Skin of body (tissue), 2 donors: Measurements from ENCODE around the gene MLEC. TPM values are rescaled to one million over a fixed set of nuclear protein-coding genes. Genes with fewer than 3 reads are reported as not detected.
"Not testable (repeated sequence)": the region's sequence is repeated elsewhere in the genome, so short reads cannot be mapped to it uniquely, and the experiment has no call there.

ENCODE experiments used
- DNase-seq: peaks from one replicate; lab custom pipeline; 2025; lab: John Stamatoyannopoulos, UW
- total RNA-seq: library from RNA; depleted of rRNA; stranded (reverse); fragments of >200 nt; gene quantifications from one replicate; pipeline ENCODE4 v1.2.3, GENCODE V29; 2014

The MLEC gene
- total RNA-seq, 1 donor from 2014 or later: 53.9 TPM

DNA sequence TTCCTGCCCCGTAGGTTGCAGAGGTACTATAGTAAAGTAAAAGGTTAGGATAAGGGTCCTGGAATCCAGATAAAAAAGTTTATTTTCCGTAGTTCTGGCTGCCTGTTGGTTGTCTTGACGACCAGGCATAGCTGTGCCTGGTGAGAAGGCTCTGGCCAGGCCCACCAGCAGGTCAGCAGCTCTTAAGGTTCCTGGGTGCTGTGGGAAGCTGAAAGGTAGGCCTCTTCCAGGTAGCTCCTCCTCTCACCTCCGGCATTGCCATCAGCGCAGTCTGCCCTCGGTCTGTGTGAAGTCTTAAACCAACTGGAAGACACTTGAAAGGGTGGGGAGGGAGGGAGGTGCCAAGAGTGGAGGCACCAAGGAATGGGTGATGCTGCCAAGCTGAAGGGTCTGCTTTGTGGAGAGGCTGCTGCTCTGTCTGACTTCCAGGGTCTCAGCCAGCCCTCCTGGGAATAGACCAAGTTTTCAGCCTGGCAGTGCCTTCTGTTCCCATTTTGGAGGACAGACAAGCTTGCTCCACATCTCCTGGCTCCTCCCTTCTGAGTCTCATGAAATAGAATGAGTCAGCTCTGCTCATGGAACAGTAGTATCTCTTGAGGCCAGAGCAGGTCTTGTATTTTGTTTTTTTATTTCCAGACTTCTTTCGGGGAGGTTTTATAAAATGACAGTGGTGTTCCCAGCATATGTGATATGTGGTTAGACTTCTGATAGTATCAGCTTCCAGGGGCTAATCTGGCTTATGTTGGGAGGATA is 33.5 kb downstream of the MLEC start:
- no peak for DNase-seq

DNA sequence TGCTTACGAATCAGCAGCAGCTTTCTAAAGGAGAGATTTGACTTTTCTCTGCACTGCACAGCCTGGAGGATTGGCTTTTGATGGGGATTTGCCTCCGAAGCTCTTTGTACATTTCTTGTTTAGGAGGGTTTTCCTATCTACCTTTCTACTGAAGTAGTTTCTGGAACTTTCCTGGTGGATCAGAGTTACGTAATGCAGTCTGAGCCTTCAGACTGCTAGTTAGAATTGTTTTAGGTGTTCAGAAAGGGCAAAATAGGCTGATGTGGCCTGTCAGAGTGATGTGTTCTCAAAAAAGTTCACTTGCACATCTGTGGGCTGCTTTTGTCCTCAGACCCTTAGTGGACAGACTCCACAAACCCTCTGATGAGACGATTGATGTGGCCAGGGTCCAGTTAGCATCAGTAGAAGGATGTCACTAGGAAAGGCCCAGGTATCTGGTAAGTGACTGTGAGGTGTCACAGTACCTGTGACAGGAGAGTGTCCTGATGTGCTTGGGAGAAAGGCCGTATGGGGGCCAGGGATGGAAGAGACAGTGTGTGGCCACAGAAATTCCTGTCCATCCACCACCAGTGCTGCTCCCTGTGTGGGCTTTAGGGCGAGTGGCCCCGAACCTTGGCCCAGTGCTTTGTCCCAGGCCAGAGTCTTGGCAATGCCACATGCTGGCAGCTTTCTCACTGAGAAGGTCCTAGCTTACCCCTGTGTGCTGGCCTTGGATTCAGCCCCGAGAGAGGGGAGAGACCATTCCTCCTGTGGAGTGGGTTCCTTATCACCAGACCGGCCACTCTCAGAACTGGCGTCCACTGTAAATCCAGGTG is 34.2 kb downstream of the MLEC start:
- DNase-seq: no peak

- no peak for DNase-seq
Measured at GRCh38 chr12:120721866-120722265, 34.9 kb downstream of the MLEC start.

GRCh38 chr12:120722784-120723183 is 35.8 kb downstream of the MLEC start:
- DNase-seq: no peak

DNA sequence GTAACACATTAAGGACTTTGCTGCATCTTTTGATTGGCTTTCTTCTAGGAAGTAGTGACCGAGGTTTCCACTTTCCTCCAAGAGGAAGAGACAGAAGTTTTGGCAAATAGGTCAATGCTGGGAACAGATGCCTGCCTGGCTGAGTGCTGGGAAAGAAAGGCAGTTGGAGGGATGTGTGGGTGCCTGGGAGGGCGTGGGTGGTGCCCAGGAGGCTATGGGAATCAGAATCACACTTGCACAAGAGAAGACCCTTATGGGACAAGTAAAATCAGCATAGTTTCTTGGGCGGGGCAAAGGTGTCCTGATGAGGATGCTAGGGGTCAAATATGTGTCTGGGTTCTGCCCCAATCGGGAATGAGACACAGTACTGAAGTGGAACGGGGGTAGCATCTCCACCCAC is 37.8 kb downstream of the MLEC start:
- DNase-seq: no peak

DNA sequence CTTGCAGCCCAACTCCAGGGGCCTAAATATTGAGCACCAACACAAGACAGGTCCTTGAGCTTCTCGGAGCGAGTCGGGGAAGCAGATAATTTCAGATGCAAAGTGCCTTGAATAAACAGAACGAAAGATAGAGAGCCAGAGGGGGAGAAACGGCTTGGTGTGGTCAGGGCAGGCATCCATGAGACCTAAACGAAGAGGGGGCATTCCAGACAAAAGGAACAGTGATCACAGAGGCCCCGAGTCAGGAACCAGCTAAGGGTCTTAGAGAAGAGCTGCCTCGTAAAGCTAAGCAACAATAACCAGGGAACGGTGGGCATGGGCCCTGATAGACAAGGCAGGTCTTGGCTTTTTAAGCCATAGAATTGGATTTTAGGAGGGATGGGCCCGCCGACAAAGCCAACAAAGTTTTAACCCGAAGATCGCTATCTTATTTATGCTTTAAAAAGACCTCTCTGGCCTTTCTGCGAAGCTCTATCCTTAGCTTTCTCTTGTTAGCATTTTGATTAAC is 38.3 kb downstream of the MLEC start:
- DNase-seq: no peak

DNA sequence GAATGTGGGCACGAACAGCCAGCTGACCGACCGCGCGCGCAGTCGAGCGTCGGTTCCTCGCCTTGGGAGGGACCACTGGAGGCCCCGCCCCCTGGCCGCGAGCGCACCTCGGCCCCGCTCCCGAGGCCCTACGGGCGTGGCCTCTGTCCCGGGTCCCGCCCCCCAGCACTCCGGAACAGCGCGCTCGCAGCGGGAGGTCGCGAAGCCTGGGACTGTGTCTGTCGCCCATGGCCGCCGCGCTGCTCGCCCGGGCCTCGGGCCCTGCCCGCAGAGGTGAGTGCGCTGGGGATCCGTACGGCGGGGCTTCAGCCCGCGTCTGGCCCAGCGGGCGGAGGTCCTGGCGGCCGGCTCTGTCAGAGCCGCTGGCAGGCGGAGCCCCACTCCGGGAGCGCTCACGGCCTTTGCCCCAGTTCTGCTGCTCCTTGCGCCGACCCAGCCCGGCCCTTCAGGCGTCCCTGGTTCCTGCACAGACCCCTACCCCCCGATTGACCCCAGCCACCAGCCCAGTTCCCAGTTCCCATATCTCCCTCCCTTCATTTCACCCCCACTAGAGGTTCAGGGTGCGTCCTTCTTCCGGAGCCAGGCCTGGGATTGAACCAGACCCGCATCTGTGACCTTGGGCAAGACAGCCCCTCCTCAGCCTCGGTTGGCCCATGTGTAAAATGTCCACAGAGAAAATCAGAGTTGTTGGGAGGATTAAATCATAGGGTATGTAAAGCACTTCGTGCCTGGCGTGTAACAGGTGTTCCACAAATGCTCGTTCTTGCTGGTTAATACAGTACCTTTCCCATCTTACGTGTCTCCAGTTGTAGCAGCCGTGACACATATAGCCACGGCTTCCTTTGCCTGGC is 38.9 kb downstream of the MLEC start, which contains the start of gene ACADS:
Gene ACADS, plus strand, starts transcription at position 168 of the 851 bp plus-strand sequence. Its CDS starts 60 bp downstream, at position 228.
- peak; percentile 58 for DNase-seq

DNA sequence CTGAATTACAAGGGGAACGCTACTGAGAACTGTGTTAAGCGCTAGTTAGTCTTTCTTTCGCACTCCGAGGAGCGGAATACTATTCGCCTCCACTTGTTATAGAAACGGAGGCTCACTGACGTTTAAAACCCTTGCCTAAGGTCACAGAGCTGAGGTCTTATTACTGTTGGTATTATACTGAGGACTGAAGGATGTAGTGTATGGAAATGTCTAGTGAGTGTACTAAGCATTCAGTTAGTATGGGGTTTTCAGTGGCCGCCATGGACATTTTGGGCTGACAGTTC is 39.5 kb downstream of the MLEC start:
- no peak for DNase-seq

DNA sequence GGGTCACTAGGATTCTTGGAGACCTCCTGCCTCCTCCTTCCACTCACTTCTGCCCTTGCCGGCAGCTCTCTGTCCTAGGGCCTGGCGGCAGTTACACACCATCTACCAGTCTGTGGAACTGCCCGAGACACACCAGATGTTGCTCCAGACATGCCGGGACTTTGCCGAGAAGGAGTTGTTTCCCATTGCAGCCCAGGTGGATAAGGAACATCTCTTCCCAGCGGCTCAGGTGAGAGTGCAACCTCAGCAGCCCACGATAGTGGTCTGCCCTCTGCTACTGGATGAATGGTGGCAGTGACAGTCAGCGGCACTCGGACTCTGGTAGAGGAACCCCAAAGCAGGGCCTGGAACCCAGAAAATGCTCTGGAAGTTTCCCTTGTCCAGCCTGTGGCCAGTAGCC is 40.0 kb downstream of the MLEC start:
- DNase-seq: no peak

DNA sequence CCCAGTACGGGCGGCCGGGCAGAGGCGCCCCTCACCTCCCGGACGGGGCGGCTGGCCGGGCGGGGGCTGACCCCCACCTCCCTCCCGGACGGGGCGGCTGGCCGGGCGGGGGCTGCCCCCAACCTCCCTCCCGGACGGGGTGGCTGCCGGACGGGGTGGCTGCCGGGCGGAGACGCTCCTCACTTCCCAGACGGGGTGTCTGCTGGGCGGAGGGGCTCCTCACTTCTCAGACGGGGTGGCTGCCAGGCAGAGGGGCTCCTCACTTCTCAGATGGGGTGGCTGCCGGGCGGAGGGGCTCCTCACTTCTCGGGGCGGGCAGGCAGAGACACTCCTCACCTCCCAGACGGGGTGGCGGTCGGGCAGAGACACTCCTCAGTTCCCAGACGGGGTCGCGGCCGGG is 45.2 kb downstream of the MLEC start:
- not testable (repeated sequence) for DNase-seq

GRCh38 chr12:120733574-120733973 is 46.6 kb downstream of the MLEC start:
- DNase-seq: no peak

DNA sequence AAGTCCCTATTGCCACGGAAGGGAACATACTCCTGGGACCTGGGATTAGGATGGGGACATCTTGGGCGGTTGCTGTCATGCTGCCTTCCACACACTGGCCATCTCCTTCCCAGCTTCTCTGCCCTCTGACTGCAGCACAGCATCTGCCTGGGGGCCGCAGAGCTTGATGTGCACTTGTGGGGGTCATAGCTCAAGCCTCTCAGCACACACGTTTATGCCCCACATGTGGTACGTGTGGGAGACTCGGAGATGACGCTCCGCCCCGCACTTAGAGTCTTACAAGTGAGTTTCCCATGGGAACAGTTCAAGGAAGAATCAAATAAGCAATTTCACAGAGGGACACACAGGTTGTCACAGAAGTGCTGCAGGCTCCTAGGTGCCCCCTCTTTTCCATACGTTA is 47.3 kb downstream of the MLEC start:
- no peak for DNase-seq

- DNase-seq: no peak
Measured at GRCh38 chr12:120735181-120735580, 48.2 kb downstream of the MLEC start.

DNA sequence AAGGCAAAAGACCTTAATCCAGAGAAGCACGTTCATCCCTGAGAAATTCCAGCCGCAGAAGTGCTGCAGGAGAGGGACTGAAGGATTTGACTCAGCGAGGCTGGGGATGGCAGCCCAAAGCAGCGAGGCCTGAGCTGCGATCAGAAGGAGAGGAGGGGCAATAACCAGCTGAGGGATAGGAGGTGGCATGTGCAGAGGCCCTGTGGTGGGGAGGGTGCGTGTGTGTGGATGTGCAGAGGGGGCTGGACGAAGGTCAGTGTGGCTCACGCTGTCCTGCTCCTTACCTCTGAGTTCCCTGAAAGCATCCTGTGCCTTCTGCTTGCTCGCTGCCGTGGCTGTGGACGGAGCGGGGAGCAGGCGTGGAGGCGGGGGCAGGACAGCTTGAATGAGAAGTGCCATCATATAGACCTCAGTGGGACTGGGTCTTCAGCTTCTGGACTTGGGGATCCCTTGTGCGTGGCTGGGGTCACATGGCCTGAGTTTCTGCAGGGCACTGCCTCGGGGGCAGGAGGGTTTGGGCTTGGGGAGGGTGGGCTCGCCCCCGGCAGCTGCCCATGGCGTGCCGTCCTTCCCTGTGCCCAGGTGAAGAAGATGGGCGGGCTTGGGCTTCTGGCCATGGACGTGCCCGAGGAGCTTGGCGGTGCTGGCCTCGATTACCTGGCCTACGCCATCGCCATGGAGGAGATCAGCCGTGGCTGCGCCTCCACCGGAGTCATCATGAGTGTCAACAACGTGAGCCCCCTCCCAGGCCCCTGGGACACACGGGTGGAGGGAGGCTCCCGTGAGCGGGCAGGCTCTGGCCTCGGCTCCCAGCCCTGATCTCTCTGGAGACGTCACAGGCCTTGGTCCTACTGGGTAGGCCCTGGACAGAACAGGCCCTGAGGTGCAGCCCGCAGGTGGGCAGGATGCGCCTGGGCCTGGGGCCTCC is 49.7 kb downstream of the MLEC start:
- no peak for DNase-seq

- DNase-seq: no peak
Measured at GRCh38 chr12:120737557-120738251, 50.8 kb downstream of the MLEC start.

- no peak for DNase-seq
Measured at GRCh38 chr12:120738252-120739030, 51.5 kb downstream of the MLEC start.

GRCh38 chr12:120739031-120739762 is 52.2 kb downstream of the MLEC start:
- DNase-seq: no peak

GRCh38 chr12:120739821-120740613 is 53.1 kb downstream of the MLEC start:
- DNase-seq: no peak
